Measurements from ENCODE around the gene PALD1. TPM values are rescaled to one million over a fixed set of nuclear protein-coding genes. Genes with fewer than 3 reads are reported as not detected.

The PALD1 gene
- total RNA-seq, 4 donors from 2014 or later: 1.4 to 5.2 (median 4.0) TPM

DNA sequence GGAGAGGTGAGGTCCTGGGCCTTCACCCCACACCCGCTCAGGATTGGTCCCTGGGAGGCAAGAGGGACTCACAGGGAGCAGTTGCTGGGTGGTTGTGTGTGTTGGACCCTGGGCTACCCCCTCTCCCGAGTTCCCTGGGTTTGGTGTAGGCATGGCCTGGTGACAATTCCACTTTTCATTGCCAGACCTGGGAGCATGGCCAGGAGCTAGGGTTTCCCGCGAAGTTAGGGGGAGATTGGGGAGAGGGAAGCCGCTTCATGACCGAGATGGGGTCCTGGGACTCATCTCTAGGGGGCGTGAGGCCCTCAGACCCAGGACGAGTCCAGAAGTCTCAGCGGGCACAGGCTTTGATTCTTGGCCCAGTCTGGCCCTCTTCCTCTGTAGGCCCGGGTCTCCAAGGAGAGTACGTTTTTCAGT lies 606 bp downstream of the PALD1 start:
- Histone ChIP-seq H3K4me3 (peak overlapping the region; percentile 42 to 66 (median 51)), H3K27me3 (peaks cover 24% of the 10 kb centered on the region), H3K27ac (peak overlapping the region; percentile 61 to 80 (median 70)), H3K9me3 (no peaks in the 10 kb centered on the region), H3K36me3 (no peaks in the 10 kb centered on the region), H3K4me1 (peaks cover 17 to 59% (median 33%) of the 10 kb centered on the region in 4 donors)
- intact Hi-C loops (cut with DNase I; ENCODE audit: low total_unique reads): no loop called here
- 53% methylated on average over 11 of the region's 11 CpGs; no CpG with 5 or more reads in 1 of the 2 donors for WGBS, 2 donors (ENCODE audit: low coverage in 1 of 2)
- DNase-seq: no peak
- in situ Hi-C loops (cut with MboI; ENCODE audit: low pct_ligation_motif_present in 1 of 4, low pct_unique_long_range_greater_than_20kb in 1 of 4, low sequenced_read_pairs in 3 of 4): no loop called here
- TF ChIP-seq CTCF (IDR thresholded peaks at IDR 0.05): no peak
- no peak for TF ChIP-seq POLR2AphosphoS5 (IDR thresholded peaks at IDR 0.05)
- TF ChIP-seq POLR2A (IDR thresholded peaks at IDR 0.05): no peak

DNA sequence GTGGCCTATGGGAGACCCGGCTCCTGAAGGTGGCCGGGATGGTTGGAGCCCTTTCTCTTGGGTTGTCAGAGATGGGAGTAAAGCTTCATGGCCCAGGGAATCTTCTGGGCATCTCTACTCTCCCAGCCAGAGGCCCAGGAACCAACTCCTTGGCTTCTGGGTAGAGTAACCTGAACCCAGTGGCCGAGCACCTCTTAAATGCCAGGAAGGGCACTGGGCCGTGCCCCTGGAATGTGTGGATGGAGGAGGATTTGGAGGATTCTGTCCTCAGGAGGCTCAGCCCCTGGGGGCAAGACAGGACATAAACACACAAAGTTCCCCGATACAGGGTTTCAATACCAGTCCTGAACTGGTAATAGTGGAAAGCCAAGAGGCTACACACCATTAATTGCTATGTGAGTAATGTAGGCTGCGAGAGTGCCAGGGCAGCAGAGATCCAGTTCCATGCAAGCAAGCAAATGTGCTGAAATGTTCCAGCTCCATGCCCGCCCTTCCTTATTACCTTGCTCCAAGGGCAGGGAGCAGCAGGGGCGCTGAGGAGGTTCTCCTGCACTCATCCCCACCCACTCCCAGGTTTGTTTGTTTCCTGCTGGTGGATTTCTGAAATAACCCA lies 1.2 kb downstream of the PALD1 start:
- intact Hi-C loops (cut with DNase I; ENCODE audit: low total_unique reads) (no loop called here), in situ Hi-C loops (cut with MboI; ENCODE audit: low pct_ligation_motif_present in 1 of 4, low pct_unique_long_range_greater_than_20kb in 1 of 4, low sequenced_read_pairs in 3 of 4) (no loop called here)
- Histone ChIP-seq H3K27ac (peak overlapping the region; percentile 61 to 80 (median 70)), H3K4me1 (peaks cover 17 to 59% (median 33%) of the 10 kb centered on the region in 4 donors), H3K4me3 (peak overlapping the region in 3 of 4 donors; percentile 42 to 66 (median 54)), H3K9me3 (no peaks in the 10 kb centered on the region), H3K36me3 (no peaks in the 10 kb centered on the region), H3K27me3 (peaks cover 24% of the 10 kb centered on the region)
- peak; percentile 49 for DNase-seq
- WGBS, 2 donors (ENCODE audit: low coverage in 1 of 2): 54 to 75% methylated on average over 2 to 7 of the region's 8 CpGs
- TF ChIP-seq CTCF (IDR thresholded peaks at IDR 0.05) (no peak), POLR2AphosphoS5 (IDR thresholded peaks at IDR 0.05) (no peak), POLR2A (IDR thresholded peaks at IDR 0.05) (no peak), EP300 (IDR thresholded peaks at IDR 0.05; ENCODE audit: low read depth) (no peak)

DNA sequence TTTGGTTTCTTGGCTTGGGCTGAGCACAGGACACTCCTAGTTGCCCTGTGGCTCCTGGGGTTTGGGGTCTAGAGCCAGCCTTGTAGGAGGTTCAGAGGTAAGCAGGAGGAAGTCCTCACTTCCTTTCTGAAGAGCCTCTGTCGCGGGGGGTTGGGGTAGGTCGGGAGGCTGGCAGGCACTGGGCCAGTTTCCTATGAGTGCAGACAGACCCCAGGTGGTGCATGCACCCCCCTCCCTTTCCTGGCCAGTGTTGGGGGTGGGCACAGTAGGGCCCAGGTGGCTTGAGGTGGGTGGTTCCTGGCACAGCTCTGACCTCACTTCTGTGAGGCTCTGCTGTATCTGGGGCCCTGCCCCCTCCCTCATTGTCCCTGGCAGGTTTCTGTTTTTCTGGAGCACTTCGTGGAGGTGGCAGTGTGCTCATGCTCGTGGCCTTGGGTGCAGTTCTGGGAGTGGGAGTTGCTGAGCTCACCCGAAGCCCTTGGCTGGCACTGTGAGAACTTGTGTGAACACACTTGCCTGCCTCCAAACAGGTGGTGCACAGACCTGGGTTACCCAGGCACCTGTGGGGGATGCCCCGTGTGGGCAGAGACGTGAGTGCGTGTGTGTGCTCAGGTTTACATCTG lies 1.8 kb downstream of the PALD1 start:
- H3K4me3 ChIP-seq: peak overlapping the region in 1 of 4 donors; percentile 66

GRCh38 chr10:70481105-70481504 lies 2.5 kb downstream of the PALD1 start:
- H3K9me3 ChIP-seq: no peaks in the 10 kb centered on the region
- H3K4me1 ChIP-seq: peaks cover 17 to 59% (median 33%) of the 10 kb centered on the region in 4 donors
- in situ Hi-C loops (cut with MboI; ENCODE audit: low pct_ligation_motif_present in 1 of 4, low pct_unique_long_range_greater_than_20kb in 1 of 4, low sequenced_read_pairs in 3 of 4) (no loop called here), intact Hi-C loops (cut with DNase I; ENCODE audit: low total_unique reads) (no loop called here)
- no peak overlapping the region for H3K4me3 ChIP-seq
- H3K27me3 ChIP-seq: peaks cover 24% of the 10 kb centered on the region
- no peak for TF ChIP-seq POLR2A (IDR thresholded peaks at IDR 0.05)
- no peak for TF ChIP-seq POLR2AphosphoS5 (IDR thresholded peaks at IDR 0.05)
- TF ChIP-seq CTCF (IDR thresholded peaks at IDR 0.05): no peak
- no peak for TF ChIP-seq EP300 (IDR thresholded peaks at IDR 0.05; ENCODE audit: low read depth)
- peak overlapping the region in 3 of 4 donors; percentile 56 to 80 (median 73) for H3K27ac ChIP-seq
- DNase-seq: no peak
- no peaks in the 10 kb centered on the region for H3K36me3 ChIP-seq
- 70 to 97% methylated on average over 2 to 9 of the region's 9 CpGs for WGBS, 2 donors (ENCODE audit: low coverage in 1 of 2)

More for the DNA sequence above, 1.8 kb downstream of the PALD1 start:
- in situ Hi-C loops (cut with MboI; ENCODE audit: low pct_ligation_motif_present in 1 of 4, low pct_unique_long_range_greater_than_20kb in 1 of 4, low sequenced_read_pairs in 3 of 4) (no loop called here), intact Hi-C loops (cut with DNase I; ENCODE audit: low total_unique reads) (no loop called here)
- peaks cover 24% of the 10 kb centered on the region for H3K27me3 ChIP-seq
- TF ChIP-seq CTCF (IDR thresholded peaks at IDR 0.05): no peak
- H3K9me3 ChIP-seq: no peaks in the 10 kb centered on the region
- peak; percentile 46 for DNase-seq
- WGBS, 2 donors (ENCODE audit: low coverage in 1 of 2): 49% methylated on average over 8 of the region's 9 CpGs; no CpG with 5 or more reads in 1 of the 2 donors
- no peaks in the 10 kb centered on the region for H3K36me3 ChIP-seq
- peak overlapping the region; percentile 61 to 80 (median 70) for H3K27ac ChIP-seq
- H3K4me1 ChIP-seq: peaks cover 17 to 59% (median 33%) of the 10 kb centered on the region in 4 donors
